H1 (cell line): ENCODE data around the gene CPLANE1. TPM values are rescaled to one million over a fixed set of nuclear protein-coding genes. Genes with fewer than 3 reads are reported as not detected.

ENCODE experiments used
- ATF2 ChIP-seq: IDR thresholded peaks from 2 replicates; pipeline ENCODE4 v1.6.1; 2012; ENCODE audit warnings: low read length, inconsistent platforms
- CBX5 ChIP-seq: fragments of 300-800, 300-1000 bp; sonication (generic); IDR thresholded peaks from 2 replicates; pipeline ENCODE4 v1.7.1; 2016; ENCODE audit warnings: antibody characterized with exemption, low read length, low read depth
- CHD2 ChIP-seq: IDR thresholded peaks from 2 replicates; pipeline ENCODE4 v1.6.1; 2012; ENCODE audit warnings: low read length, improper control_type of control experiment
- CHD7 ChIP-seq: fragments of 300-600 bp; sonication (generic); IDR thresholded peaks from 2 replicates; pipeline ENCODE4 v1.7.1; 2012; ENCODE audit warnings: low read length, moderate library complexity, mild to moderate bottlenecking, inconsistent platforms; ENCODE audit not compliant: insufficient replicate concordance
- CTBP2 ChIP-seq: IDR thresholded peaks from 2 replicates; pipeline ENCODE4 v1.7.0; 2011; ENCODE audit warnings: borderline replicate concordance, mild to moderate bottlenecking, moderate library complexity, mixed read lengths, low read length; ENCODE audit not compliant: insufficient read depth, insufficient read length
- HDAC2 ChIP-seq, 2 experiments: fragments of 300-600 bp in 1 of 2; sonication (generic) in 1 of 2; IDR thresholded peaks; 2 replicates each; pipeline ENCODE4 v1.6.1; 2011 to 2012; ENCODE audit warnings: low read depth in 2 of 2, low read length in 2 of 2, mild to moderate bottlenecking in 2 of 2, moderate library complexity in 2 of 2, borderline replicate concordance in 1 of 2, inconsistent platforms in 1 of 2
- JUN ChIP-seq: IDR thresholded peaks from 2 replicates; pipeline ENCODE4 v1.6.1; 2011; ENCODE audit warnings: low read depth, mild to moderate bottlenecking, improper control_type of control experiment, low read length
- POLR2A ChIP-seq, 2 experiments: IDR thresholded peaks; 1 replicate in 1 of 2; 2 replicates in 1 of 2; pipeline ENCODE4 v1.6.1; 2011; ENCODE audit warnings: low read depth in 2 of 2, low read length in 2 of 2, mild to moderate bottlenecking in 2 of 2; ENCODE audit errors: control extremely low read depth in 1 of 2
- polyA plus RNA-seq, 7 experiments: library from polyadenylated mRNA; depleted of rRNA in 3 of 7; stranded (reverse) in 5 of 7; unstranded in 2 of 7; fragments of >200 nt in 5 of 7; fragments of 200-250 nt in 2 of 7; gene quantifications; 1 replicate in 5 of 7; 2 replicates in 1 of 7; 4 replicates in 1 of 7; pipeline versions ENCODE4 v1.2.1 to v1.2.3, GENCODE V29; 2011 to 2013; ENCODE audit warnings: missing spikeins in 2 of 7, mixed read lengths in 2 of 7
- total RNA-seq: library from RNA; stranded (reverse); fragmentation: NEBNext Ultra II Directional; extraction: Animal tissue kit (Norgen Biotek cat#: 25700); gene quantifications from 2 replicates; pipeline ENCODE4 v1.2.1, GENCODE V29; 2021

The CPLANE1 gene
- total and polyA plus RNA-seq, 2 of the 8 experiments (the other 6 are each of a cell fraction or from before 2014, with no cell fraction given): 2.2 to 8.8 TPM

GRCh38 chr5:37248970-37249814 is at the start of gene CPLANE1 (continued):
- no peak for TF ChIP-seq CTBP2
- peak; percentile 74 to 88; a peak in 2 of 3 replicates for TF ChIP-seq POLR2A (IDR thresholded peaks at IDR 0.05; ENCODE audit: control extremely low read depth in 1 of 2, low read depth in 2 of 2, low read length in 2 of 2)
- no peak for TF ChIP-seq CHD7
- TF ChIP-seq CBX5: no peak
- TF ChIP-seq CHD2: no peak
- no peak for TF ChIP-seq ATF2
- no peak for TF ChIP-seq JUN
- TF ChIP-seq HDAC2 (IDR thresholded peaks at IDR 0.05; ENCODE audit: borderline replicate concordance in 1 of 2, low read depth in 2 of 2, low read length in 2 of 2): no peak
